GF-D8 (cell line): ENCODE data around the gene KIAA1755.
"Not testable (repeated sequence)": the region's sequence is repeated elsewhere in the genome, so short reads cannot be mapped to it uniquely, and the experiment has no call there.

Source experiments
- DNase-seq: peaks from one replicate; lab custom pipeline; 2025; lab: John Stamatoyannopoulos, UW

The KIAA1755 gene

GRCh38 chr20:38266426-38266825, 5.9 kb upstream of the KIAA1755 start:
- DNase-seq = no peak

GRCh38 chr20:38262931-38263330, 2.4 kb upstream of the KIAA1755 start:
- no peak for DNase-seq

GRCh38 chr20:38261054-38261390, 487 bp upstream of the KIAA1755 start:
- DNase-seq = no peak

GRCh38 chr20:38260025-38260377, 534 bp downstream of the KIAA1755 start:
- DNase-seq = no peak

- DNase-seq = no peak
These were observed 1.9 kb downstream of the KIAA1755 start for GRCh38 chr20:38258545-38259215.

GRCh38 chr20:38256966-38257365, 3.6 kb downstream of the KIAA1755 start:
- DNase-seq = no peak

GRCh38 chr20:38256021-38256420, 4.5 kb downstream of the KIAA1755 start:
- DNase-seq = no peak

GRCh38 chr20:38255393-38255792, 5.1 kb downstream of the KIAA1755 start:
- DNase-seq = no peak

GRCh38 chr20:38254621-38255020, 5.9 kb downstream of the KIAA1755 start:
- not testable (repeated sequence) for DNase-seq

GRCh38 chr20:38253571-38253970, 7.0 kb downstream of the KIAA1755 start:
- DNase-seq = no peak

- no peak for DNase-seq
These were observed 7.9 kb downstream of the KIAA1755 start for GRCh38 chr20:38252292-38253288.

GRCh38 chr20:38251441-38251840, 9.1 kb downstream of the KIAA1755 start:
- DNase-seq = not testable (repeated sequence)

- DNase-seq = peak; percentile 30
These were observed 9.9 kb downstream of the KIAA1755 start for GRCh38 chr20:38250609-38251008.

GRCh38 chr20:38249536-38250310, 10.8 kb downstream of the KIAA1755 start:
- DNase-seq = no peak

GRCh38 chr20:38248133-38248532, 12.4 kb downstream of the KIAA1755 start:
- DNase-seq = no peak

GRCh38 chr20:38247725-38248124, 12.8 kb downstream of the KIAA1755 start:
- not testable (repeated sequence) for DNase-seq

- no peak for DNase-seq
These were observed 13.4 kb downstream of the KIAA1755 start for GRCh38 chr20:38247166-38247509.

- peak; percentile 87 for DNase-seq
These were observed 14.0 kb downstream of the KIAA1755 start for GRCh38 chr20:38246357-38247165.

GRCh38 chr20:38245753-38246152, 14.8 kb downstream of the KIAA1755 start:
- DNase-seq = no peak

- DNase-seq = peak; percentile 84
These were observed 16.9 kb downstream of the KIAA1755 start for GRCh38 chr20:38243709-38244020.

GRCh38 chr20:38242848-38243708, 17.5 kb downstream of the KIAA1755 start:
- DNase-seq = peak; percentile 24
